K562 (cell line): ENCODE measurements around the gene PPFIBP2. TPM values are rescaled to one million over a fixed set of nuclear protein-coding genes. Genes with fewer than 3 reads are reported as not detected.

Source experiments
- ATAC-seq: fragments of 200-7000 bp; cut with Tn5 transposase; 3 replicates; pipeline ENCODE4 v1.9.1; 2020; ENCODE audit warnings: moderate library complexity
- BruUV-seq: library from RNA; stranded (reverse); fragments of 400-500 nt; replicated peaks from 2 replicates; lab custom pipeline; 2021; lab: Mats Ljungman, UMichigan
- CTCF ChIA-PET: fragments of 300-600 bp; formaldehyde crosslinking; extraction: SDS; loops from one replicate; lab custom pipeline; 2021; ENCODE audit warnings: low intra/inter-chr PET ratio; lab: Yijun Ruan, JAX
- POLR2A ChIA-PET: fragments of 300-600, 350-650 bp; sonication (Branson Sonifier 250); formaldehyde crosslinking; extraction: SDS; loops from one replicate; lab custom pipeline; 2021; ENCODE audit warnings: antibody characterized with exemption, inconsistent platforms; lab: Yijun Ruan, JAX
- DNase-seq, 4 experiments: peaks; one replicate each; pipeline versions ENCODE4 v3.0.0 to v3.0.0-alpha.2; 2011 to 2018; ENCODE audit warnings: low spot score in 3 of 4, mixed read lengths in 3 of 4; ENCODE audit errors: extremely low read depth in 1 of 4
- FAIRE-seq: peaks from 2 replicates; lab custom pipeline; 2011; peaks lifted over from hg19 to GRCh38; lab: Jason Lieb, UNC
- H2AFZ ChIP-seq: 2 replicates; pipeline ENCODE4 v1.6.0; 2011; ENCODE audit warnings: low read depth, low read length, control low read depth, inconsistent platforms
- H3K27ac ChIP-seq: fragments of 200-600 bp; 3 replicates; pipeline ENCODE4 v1.8.0; 2011; ENCODE audit warnings: low read depth, mild to moderate bottlenecking, control low read depth, inconsistent platforms, low read length, moderate library complexity, mixed read lengths; ENCODE audit errors: extremely low read depth
- H3K27me3 ChIP-seq, 2 experiments: fragments of 300-600 bp in 1 of 2; 2 replicates in 1 of 2; 3 replicates in 1 of 2; pipeline versions ENCODE4 v1.6.0 to v1.8.0; 2011; ENCODE audit warnings: inconsistent platforms in 2 of 2, low read length in 2 of 2, mild to moderate bottlenecking in 1 of 2, mixed read lengths in 1 of 2, moderate library complexity in 1 of 2; ENCODE audit not compliant: control insufficient read depth in 2 of 2, insufficient read depth in 2 of 2
- H3K36me3 ChIP-seq: fragments of 300-600 bp; 3 replicates; pipeline ENCODE4 v1.8.0; 2011; ENCODE audit warnings: mild to moderate bottlenecking, low read length, inconsistent platforms; ENCODE audit not compliant: control insufficient read depth, insufficient read depth
- H3K4me1 ChIP-seq, 2 experiments: fragments of 200-600 bp in 1 of 2; replicated peaks in 1 of 2; 2 replicates in 1 of 2; 3 replicates in 1 of 2; pipeline versions ENCODE4 v1.5.1 to v1.8.0; 2011; ENCODE audit warnings: inconsistent platforms in 2 of 2, low read length in 2 of 2, mild to moderate bottlenecking in 1 of 2, mixed read lengths in 1 of 2, moderate library complexity in 1 of 2; ENCODE audit not compliant: control insufficient read depth in 2 of 2, insufficient read depth in 2 of 2
- H3K4me2 ChIP-seq: 2 replicates; pipeline ENCODE4 v1.6.1; 2011; ENCODE audit warnings: low read length, control low read depth, inconsistent platforms, mixed read lengths; ENCODE audit not compliant: insufficient read depth
- H3K4me3 ChIP-seq: fragments of 200-600 bp; sonication (generic), shearing (Covaris generic); 2 replicates; pipeline ENCODE4 v1.5.1; 2016; ENCODE audit warnings: control low read depth, inconsistent platforms
- H3K79me2 ChIP-seq: fragments of 200-600 bp; 3 replicates; pipeline ENCODE4 v1.8.0; 2011; ENCODE audit warnings: low read length, inconsistent platforms; ENCODE audit not compliant: control insufficient read depth, insufficient read depth
- H3K9ac ChIP-seq, 2 experiments: 2 replicates each; pipeline versions ENCODE4 v1.6.0 to v1.6.1; 2011; ENCODE audit warnings: low read depth in 2 of 2, low read length in 2 of 2, control low read depth in 1 of 2, inconsistent platforms in 1 of 2, mild to moderate bottlenecking in 1 of 2, mixed read lengths in 1 of 2; ENCODE audit not compliant: insufficient read depth in 1 of 2
- H3K9me1 ChIP-seq: one replicate; pipeline ENCODE4 v1.6.0; 2011; ENCODE audit warnings: inconsistent platforms, mild to moderate bottlenecking, low read length, moderate library complexity; ENCODE audit not compliant: control insufficient read depth, insufficient read depth
- H3K9me3 ChIP-seq: replicated peaks from 2 replicates; pipeline ENCODE4 v1.5.1; 2011; ENCODE audit warnings: low read depth, low read length, inconsistent platforms; ENCODE audit not compliant: control insufficient read depth, insufficient read depth
- H4K20me1 ChIP-seq: replicated peaks from 2 replicates; pipeline ENCODE4 v1.6.1; 2011; ENCODE audit warnings: low read length, inconsistent platforms, mixed read lengths; ENCODE audit not compliant: control insufficient read depth, insufficient read depth
- FOXA1 ChIP-seq: fragments of 450-650 bp; IDR thresholded peaks from 2 replicates; pipeline ENCODE4 v1.6.1; 2016; ENCODE audit warnings: mild to moderate bottlenecking, borderline replicate concordance
- FOXP1 ChIP-seq: sonication (generic); formaldehyde crosslinking; IDR thresholded peaks from 2 replicates; pipeline ENCODE4 v1.8.0; 2022; ENCODE audit warnings: mild to moderate bottlenecking, missing genetic modification reagents
- HNRNPK ChIP-seq: fragments of 200-400 bp; formaldehyde crosslinking; IDR thresholded peaks from one replicate; pipeline ENCODE4 v1.6.1; 2018; ENCODE audit warnings: mild to moderate bottlenecking, low read depth, low read length; ENCODE audit not compliant: poor library complexity, severe bottlenecking
- NR2F6 ChIP-seq: fragments of 450-650 bp; formaldehyde crosslinking; IDR thresholded peaks from 2 replicates; pipeline ENCODE4 v1.4.0; 2020; ENCODE audit warnings: mild to moderate bottlenecking
- RFX7 ChIP-seq: fragments of 250-450 bp; sonication (Bioruptor Pico); IDR thresholded peaks from 2 replicates; pipeline ENCODE4 v1.5.1; 2021; ENCODE audit warnings: mild to moderate bottlenecking
- SMARCC2 ChIP-seq: fragments of 450-650 bp; IDR thresholded peaks from 2 replicates; pipeline ENCODE4 v1.6.1; 2017; ENCODE audit warnings: antibody characterized with exemption, moderate library complexity, mild to moderate bottlenecking, low read depth
- SRSF7 ChIP-seq: fragments of 200-400 bp; formaldehyde crosslinking; optimal IDR thresholded peaks from 2 replicates; pipeline ENCODE3; 2017; ENCODE audit warnings: mild to moderate bottlenecking, low read depth, low read length
- TCFL5 ChIP-seq: fragments of 250-450 bp; sonication (Bioruptor Pico); conservative IDR thresholded peaks from 2 replicates; pipeline ENCODE4 v1.6.1; 2021; ENCODE audit warnings: mild to moderate bottlenecking, moderate library complexity, matching md5 sums
- TOE1 ChIP-seq, 2 experiments: fragments of 450-650 bp in 1 of 2; sonication (generic) in 1 of 2; formaldehyde crosslinking in 1 of 2; IDR thresholded peaks; 2 replicates each; pipeline versions ENCODE4 v1.7.1 to v1.8.0; 2016 to 2022; ENCODE audit warnings: borderline replicate concordance in 2 of 2, mild to moderate bottlenecking in 2 of 2, antibody characterized with exemption in 1 of 2, inconsistent platforms in 1 of 2, low read depth in 1 of 2, missing genetic modification reagents in 1 of 2, moderate library complexity in 1 of 2
- TRIM28 ChIP-seq: fragments of 450-650 bp; IDR thresholded peaks from 2 replicates; pipeline ENCODE4 v1.6.1; 2017
- ZSCAN32 ChIP-seq: fragments of 450-650 bp; formaldehyde crosslinking; IDR thresholded peaks from 2 replicates; pipeline ENCODE4 v1.4.0; 2020; ENCODE audit warnings: mild to moderate bottlenecking, moderate library complexity
- WGBS: fragments of 100-300 bp; shearing (Covaris generic); methylation state at CpG from one replicate; pipeline ENCODE4 v1.1.6; 2016; ENCODE audit warnings: low coverage, mixed read lengths; ENCODE audit not compliant: insufficient coverage; ENCODE audit errors: missing lambda C conversion rate; 5-methylcytosine and 5-hydroxymethylcytosine counted together
- in situ Hi-C: fragments of 300-500 bp; cut with MboI; formaldehyde crosslinking; loops from 4 replicates; pipeline ENCODE4 v1.15.0; 2018; ENCODE audit warnings: inconsistent platforms, mixed read lengths
- intact Hi-C: fragments of 100-400 bp; cut with micrococcal nuclease; formaldehyde crosslinking; loops from 2 replicates; pipeline ENCODE4 v1.14.2; 2022
- polyA plus RNA-seq, 8 experiments: library from polyadenylated mRNA; depleted of rRNA in 4 of 8; stranded (reverse) in 5 of 8; unstranded in 3 of 8; fragments of >200 nt; fragmentation: Nextera tagmentation in 2 of 8; fragmentation: Illumina TruSeq in 1 of 8; extraction: Ambion mirVana in 2 of 8; extraction: Trizol in 1 of 8; gene quantifications; 2 replicates each; pipeline versions ENCODE4 v1.2.1 to v1.2.3, GENCODE V29; 2011 to 2014; ENCODE audit warnings: inconsistent platforms in 1 of 8, missing spikeins in 1 of 8
- total RNA-seq, 7 experiments: library from RNA; depleted of rRNA in 6 of 7; stranded (reverse); fragments of >200 nt in 6 of 7; fragmentation: Illumina TruSeq in 2 of 7; extraction: Trizol in 2 of 7; gene quantifications; 2 replicates each; pipeline versions ENCODE4 v1.2.1 to v1.2.3, GENCODE V29; 2011 to 2021; ENCODE audit warnings: low replicate concordance in 1 of 7
- TF ChIP-seq, protein P1 (sequence below): fragments of 250-450 bp; sonication (Bioruptor Pico); IDR thresholded peaks from 2 replicates; pipeline ENCODE4 v1.4.0; 2020
- TF ChIP-seq, protein P2 (sequence below): fragments of 250-450 bp; sonication (Bioruptor Pico); IDR thresholded peaks from 2 replicates; pipeline ENCODE4 v1.5.0; 2020; ENCODE audit warnings: mild to moderate bottlenecking, borderline replicate concordance
- TF ChIP-seq, protein P3 (sequence below): fragments of 250-450 bp; sonication (Bioruptor Pico); IDR thresholded peaks from 2 replicates; pipeline ENCODE4 v1.5.0; 2021; ENCODE audit warnings: mild to moderate bottlenecking, borderline replicate concordance

PPFIBP2 gene
- total and polyA plus RNA-seq, 9 of the 15 experiments (the other 6 are each of a cell fraction or from before 2014, with no cell fraction given), result 0.18 to 3.4 (median 1.2) TPM

DNA sequence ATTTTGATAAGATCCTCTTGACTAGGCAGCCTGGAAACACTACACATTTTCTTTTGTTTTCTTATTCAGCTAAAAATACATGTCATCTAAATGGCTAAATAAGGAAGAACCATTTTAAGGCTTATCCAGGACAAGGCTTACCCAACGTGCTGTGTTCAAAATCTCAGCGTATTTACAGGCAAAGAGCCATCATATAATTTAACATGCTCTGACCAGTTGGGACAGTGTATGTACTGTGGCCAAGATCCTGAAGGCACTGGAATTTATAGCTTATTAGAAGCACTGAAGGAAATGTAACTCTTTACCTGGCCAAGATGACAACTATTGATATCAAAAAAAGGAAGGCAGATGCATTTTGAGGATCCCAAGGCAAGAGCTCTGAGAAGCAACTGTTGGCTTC lies 71.1 kb downstream of the PPFIBP2 start:
- BruUV-seq, result no TSS peak
- no peaks in the 10 kb centered on the region for H3K9me3 ChIP-seq
- H3K9ac ChIP-seq, result no peak overlapping the region
- H4K20me1 ChIP-seq, result no peaks in the 10 kb centered on the region
- no peak for FAIRE-seq
- CTCF ChIA-PET, result no interaction called here
- H3K4me3 ChIP-seq, result no peak overlapping the region
- no peaks in the 10 kb centered on the region for H3K36me3 ChIP-seq
- ATAC-seq, result no peak
- WGBS, result 0% methylated on average over 2 of the region's 2 CpGs
- no peak overlapping the region for H3K27ac ChIP-seq
- no peak overlapping the region for H2AFZ ChIP-seq
- no peaks in the 10 kb centered on the region for H3K4me1 ChIP-seq
- DNase-seq, result no peak
- no peak overlapping the region for H3K4me2 ChIP-seq
- POLR2A ChIA-PET, result interaction anchor here (0.5 kb wide), 1 partner anchor 84 kb away, joined by 3 read pairs; no protein-coding TSS in a partner anchor
- no peaks in the 10 kb centered on the region for H3K27me3 ChIP-seq
- no peaks in the 10 kb centered on the region for H3K9me1 ChIP-seq
- in situ Hi-C loops, result no loop called here
- TF ChIP-seq TCFL5 (CRISPR knock-in tag), result no peak
- TF ChIP-seq, protein P1, sequence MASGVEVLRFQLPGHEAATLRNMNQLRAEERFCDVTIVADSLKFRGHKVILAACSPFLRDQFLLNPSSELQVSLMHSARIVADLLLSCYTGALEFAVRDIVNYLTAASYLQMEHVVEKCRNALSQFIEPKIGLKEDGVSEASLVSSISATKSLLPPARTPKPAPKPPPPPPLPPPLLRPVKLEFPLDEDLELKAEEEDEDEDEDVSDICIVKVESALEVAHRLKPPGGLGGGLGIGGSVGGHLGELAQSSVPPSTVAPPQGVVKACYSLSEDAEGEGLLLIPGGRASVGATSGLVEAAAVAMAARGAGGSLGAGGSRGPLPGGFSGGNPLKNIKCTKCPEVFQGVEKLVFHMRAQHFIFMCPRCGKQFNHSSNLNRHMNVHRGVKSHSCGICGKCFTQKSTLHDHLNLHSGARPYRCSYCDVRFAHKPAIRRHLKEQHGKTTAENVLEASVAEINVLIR (CRISPR knock-in tag), result no peak
- TF ChIP-seq TRIM28, result no peak
- TF ChIP-seq, protein P2, sequence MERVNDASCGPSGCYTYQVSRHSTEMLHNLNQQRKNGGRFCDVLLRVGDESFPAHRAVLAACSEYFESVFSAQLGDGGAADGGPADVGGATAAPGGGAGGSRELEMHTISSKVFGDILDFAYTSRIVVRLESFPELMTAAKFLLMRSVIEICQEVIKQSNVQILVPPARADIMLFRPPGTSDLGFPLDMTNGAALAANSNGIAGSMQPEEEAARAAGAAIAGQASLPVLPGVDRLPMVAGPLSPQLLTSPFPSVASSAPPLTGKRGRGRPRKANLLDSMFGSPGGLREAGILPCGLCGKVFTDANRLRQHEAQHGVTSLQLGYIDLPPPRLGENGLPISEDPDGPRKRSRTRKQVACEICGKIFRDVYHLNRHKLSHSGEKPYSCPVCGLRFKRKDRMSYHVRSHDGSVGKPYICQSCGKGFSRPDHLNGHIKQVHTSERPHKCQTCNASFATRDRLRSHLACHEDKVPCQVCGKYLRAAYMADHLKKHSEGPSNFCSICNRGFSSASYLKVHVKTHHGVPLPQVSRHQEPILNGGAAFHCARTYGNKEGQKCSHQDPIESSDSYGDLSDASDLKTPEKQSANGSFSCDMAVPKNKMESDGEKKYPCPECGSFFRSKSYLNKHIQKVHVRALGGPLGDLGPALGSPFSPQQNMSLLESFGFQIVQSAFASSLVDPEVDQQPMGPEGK, result no peak
- no peak for TF ChIP-seq FOXP1 (CRISPR knock-in tag)
- no peak for TF ChIP-seq SMARCC2
- no peak for TF ChIP-seq FOXA1
- TF ChIP-seq ZSCAN32 (CRISPR knock-in tag), result no peak
- no peak for TF ChIP-seq RFX7 (CRISPR knock-in tag)
- TF ChIP-seq HNRNPK, result no peak
- TF ChIP-seq SRSF7, result no peak
- TF ChIP-seq TOE1 (IDR thresholded peaks at IDR 0.05; ENCODE audit: borderline replicate concordance), result no peak
- no peak for TF ChIP-seq TOE1 (CRISPR knock-in tag; IDR thresholded peaks at IDR 0.05; ENCODE audit: borderline replicate concordance, low read depth)
- TF ChIP-seq, protein P3, sequence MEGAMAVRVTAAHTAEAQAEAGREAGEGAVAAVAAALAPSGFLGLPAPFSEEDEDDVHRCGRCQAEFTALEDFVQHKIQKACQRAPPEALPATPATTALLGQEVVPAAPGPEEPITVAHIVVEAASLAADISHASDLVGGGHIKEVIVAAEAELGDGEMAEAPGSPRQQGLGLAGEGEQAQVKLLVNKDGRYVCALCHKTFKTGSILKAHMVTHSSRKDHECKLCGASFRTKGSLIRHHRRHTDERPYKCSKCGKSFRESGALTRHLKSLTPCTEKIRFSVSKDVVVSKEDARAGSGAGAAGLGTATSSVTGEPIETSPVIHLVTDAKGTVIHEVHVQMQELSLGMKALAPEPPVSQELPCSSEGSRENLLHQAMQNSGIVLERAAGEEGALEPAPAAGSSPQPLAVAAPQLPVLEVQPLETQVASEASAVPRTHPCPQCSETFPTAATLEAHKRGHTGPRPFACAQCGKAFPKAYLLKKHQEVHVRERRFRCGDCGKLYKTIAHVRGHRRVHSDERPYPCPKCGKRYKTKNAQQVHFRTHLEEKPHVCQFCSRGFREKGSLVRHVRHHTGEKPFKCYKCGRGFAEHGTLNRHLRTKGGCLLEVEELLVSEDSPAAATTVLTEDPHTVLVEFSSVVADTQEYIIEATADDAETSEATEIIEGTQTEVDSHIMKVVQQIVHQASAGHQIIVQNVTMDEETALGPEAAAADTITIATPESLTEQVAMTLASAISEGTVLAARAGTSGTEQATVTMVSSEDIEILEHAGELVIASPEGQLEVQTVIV (CRISPR knock-in tag), result no peak
- TF ChIP-seq NR2F6 (CRISPR knock-in tag), result no peak
- no peaks in the 10 kb centered on the region for H3K79me2 ChIP-seq
- intact Hi-C loops, result no loop called here
